GM12801 (cell line): ENCODE measurements around the gene THOC6.

ENCODE experiments used
- CTCF ChIP-seq: IDR thresholded peaks from one replicate; pipeline ENCODE4 v1.5.1; 2011; ENCODE audit warnings: control low read depth; ENCODE audit not compliant: insufficient read length; ENCODE audit errors: extremely low read depth

The THOC6 gene

GRCh38 chr16:3058139-3059030 lies 34.5 kb downstream of the THOC6 start:
- TF ChIP-seq CTCF, result no peak

DNA sequence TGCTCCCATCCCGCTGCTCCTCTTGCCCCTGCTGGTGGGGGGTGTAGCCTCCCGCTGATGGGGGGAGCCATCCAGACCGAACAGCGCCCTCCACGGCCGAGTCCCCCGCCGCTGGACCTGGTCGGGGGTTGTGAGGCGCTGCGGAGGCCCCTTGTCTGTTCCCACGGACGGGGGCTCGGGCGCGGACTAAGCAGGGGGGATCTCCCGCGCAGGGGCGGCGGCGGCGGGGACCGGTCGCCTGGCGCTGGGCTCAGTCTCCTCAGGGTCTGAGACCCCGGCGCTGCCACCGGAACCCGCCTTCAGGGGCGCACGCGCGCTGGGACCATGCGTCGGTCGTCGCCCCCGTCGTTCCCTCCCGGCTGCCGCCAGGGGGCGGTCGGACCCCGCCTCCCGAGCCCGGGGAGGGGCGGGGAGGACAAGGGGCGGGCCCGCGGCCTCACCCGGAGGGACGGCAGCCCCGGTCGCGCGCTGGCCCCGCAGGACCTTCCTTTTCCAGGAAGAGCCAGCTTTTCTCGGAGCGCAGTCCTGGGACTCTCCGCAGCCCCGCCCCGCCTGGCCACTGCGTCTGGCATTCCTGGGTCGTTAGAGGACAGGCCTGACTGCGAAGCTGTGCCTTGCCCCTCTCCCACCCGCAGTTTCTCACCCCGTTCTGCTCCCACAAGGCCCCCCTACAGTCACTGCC lies 35.3 kb downstream of the THOC6 start:
- TF ChIP-seq CTCF, result no peak

DNA sequence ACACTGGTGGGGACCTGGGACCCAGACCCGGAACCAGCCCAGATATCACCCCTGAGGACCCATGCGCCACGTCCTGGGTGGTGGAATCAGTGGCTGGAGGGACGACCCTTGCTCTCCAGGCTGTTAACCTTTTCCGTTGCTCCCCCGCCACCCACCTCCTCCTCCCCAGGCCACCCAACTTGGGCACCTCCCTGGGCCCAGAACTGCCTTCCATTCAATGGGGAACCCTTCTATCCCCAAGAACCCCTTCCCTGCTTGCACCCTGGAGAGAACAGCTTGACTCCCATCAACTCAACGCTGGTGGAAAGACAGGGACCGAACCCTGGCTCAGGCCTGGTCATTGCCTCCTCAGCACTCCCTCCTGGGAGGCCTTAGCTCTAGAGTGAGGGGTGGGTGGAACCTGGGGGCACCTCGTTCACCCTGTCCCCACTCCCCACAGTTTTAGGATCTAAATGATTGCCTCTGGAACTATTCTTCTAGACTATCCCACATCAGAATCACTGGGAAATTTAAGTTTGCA lies 35.9 kb downstream of the THOC6 start:
- TF ChIP-seq CTCF, result no peak

- TF ChIP-seq CTCF, result no peak
These were observed 36.7 kb downstream of the THOC6 start for GRCh38 chr16:3060339-3061127.

DNA sequence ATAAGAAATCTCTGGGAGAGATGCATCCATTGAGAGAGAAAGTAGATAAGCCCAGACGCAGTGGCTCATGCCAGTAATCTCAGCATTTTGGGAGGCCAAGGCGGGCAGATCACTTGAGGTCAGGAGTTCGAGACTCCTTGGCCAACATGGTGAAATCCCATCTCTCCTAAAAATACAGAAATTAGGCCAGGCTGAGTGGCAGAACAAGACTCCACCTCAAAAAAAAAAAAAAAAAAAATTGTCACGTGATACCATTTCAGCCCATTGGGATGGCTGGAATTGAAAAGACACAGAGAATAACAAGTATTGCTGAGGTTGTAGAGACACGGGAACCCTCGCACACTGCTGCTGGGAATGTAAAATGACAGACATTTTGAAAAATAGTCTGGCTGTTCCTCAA lies 38.7 kb downstream of the THOC6 start:
- TF ChIP-seq CTCF, result no peak

GRCh38 chr16:3063625-3064386 lies 40.0 kb downstream of the THOC6 start:
- no peak for TF ChIP-seq CTCF
